Measurements from ENCODE around the gene LSM7.

DNA sequence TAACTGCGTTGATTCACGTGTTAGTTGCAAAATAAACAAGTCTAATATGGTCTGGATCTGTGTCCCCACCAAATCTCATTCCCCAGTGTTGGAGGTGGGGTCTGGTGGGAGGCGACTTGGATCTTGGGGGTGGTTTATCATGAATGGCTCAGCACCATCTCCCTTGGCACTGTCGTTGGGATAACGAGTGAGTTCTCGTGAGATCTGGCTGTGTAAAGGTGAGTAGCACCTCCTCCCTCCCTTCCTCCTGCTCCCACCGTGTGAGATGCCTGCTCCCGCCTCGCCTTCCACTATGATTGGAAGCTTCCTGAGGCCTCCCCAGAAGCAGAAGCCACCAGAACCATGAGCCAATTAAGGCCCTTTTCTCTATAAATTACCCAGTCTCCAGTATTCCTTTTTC is 51.2 kb downstream of the LSM7 start:
- TF ChIP-seq, protein P1, sequence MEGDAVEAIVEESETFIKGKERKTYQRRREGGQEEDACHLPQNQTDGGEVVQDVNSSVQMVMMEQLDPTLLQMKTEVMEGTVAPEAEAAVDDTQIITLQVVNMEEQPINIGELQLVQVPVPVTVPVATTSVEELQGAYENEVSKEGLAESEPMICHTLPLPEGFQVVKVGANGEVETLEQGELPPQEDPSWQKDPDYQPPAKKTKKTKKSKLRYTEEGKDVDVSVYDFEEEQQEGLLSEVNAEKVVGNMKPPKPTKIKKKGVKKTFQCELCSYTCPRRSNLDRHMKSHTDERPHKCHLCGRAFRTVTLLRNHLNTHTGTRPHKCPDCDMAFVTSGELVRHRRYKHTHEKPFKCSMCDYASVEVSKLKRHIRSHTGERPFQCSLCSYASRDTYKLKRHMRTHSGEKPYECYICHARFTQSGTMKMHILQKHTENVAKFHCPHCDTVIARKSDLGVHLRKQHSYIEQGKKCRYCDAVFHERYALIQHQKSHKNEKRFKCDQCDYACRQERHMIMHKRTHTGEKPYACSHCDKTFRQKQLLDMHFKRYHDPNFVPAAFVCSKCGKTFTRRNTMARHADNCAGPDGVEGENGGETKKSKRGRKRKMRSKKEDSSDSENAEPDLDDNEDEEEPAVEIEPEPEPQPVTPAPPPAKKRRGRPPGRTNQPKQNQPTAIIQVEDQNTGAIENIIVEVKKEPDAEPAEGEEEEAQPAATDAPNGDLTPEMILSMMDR (conservative IDR thresholded peaks at IDR 0.05; ENCODE audit: low read length), result no peak
- TF ChIP-seq EZH2phosphoT487 (IDR thresholded peaks at IDR 0.05; ENCODE audit: borderline replicate concordance, low read depth, low read length), result no peak

Data from OCI-LY7 (cell line).